ENCODE data around the gene GALNT10. TPM values are rescaled to one million over a fixed set of nuclear protein-coding genes. Genes with fewer than 3 reads are reported as not detected.
"Not testable (repeated sequence)": the region's sequence is repeated elsewhere in the genome, so short reads cannot be mapped to it uniquely, and the experiment has no call there.

Gene GALNT10
- total RNA-seq, 4 donors from 2014 or later: 11.6 to 16.3 (median 14.8) TPM

DNA sequence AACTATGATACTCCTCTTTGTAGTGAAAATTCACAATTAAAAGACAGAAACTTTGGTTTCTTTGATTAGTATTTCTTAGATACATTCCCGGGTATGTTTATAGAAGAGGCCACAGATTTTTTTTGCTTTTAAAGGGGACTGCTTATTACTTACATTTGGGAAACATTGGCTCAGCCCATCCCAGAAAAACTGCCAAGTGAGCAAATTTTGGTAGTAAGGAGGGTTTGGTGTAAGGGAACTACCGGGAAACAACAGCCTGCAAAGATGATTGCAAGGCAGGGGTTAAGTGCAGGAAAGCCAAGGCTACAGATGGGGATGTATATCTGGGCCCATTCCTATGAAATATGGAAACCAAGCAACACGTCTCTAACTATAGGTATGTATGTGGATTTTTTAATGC is 166.4 kb downstream of the GALNT10 start:
- no peaks in the 10 kb centered on the region for H3K27me3 ChIP-seq
- H3K4me3 ChIP-seq: no peak overlapping the region
- H3K27ac ChIP-seq: no peak overlapping the region
- DNase-seq (ENCODE audit: low spot score in 2 of 2): no peak
- WGBS: 84% methylated on average over 3 of the region's 3 CpGs
- no peaks in the 10 kb centered on the region for H3K9me3 ChIP-seq
- no peaks in the 10 kb centered on the region for H3K36me3 ChIP-seq
- H3K4me1 ChIP-seq: peaks cover 3% of the 10 kb centered on the region
- TF ChIP-seq POLR2AphosphoS5 (IDR thresholded peaks at IDR 0.05): no peak
- no peak for TF ChIP-seq EP300 (IDR thresholded peaks at IDR 0.05)
- no peak for TF ChIP-seq CTCF (IDR thresholded peaks at IDR 0.05)

- Histone ChIP-seq H3K9me3 (no peaks in the 10 kb centered on the region), H3K4me3 (no peak overlapping the region), H3K36me3 (no peaks in the 10 kb centered on the region), H3K4me1 (peaks cover 3% of the 10 kb centered on the region), H3K27me3 (no peaks in the 10 kb centered on the region), H3K27ac (no peak overlapping the region)
- 88% methylated on average over 11 of the region's 11 CpGs for WGBS
- no peak for DNase-seq (ENCODE audit: low spot score in 2 of 2)
- TF ChIP-seq CTCF (IDR thresholded peaks at IDR 0.05): no peak
- TF ChIP-seq POLR2AphosphoS5 (IDR thresholded peaks at IDR 0.05): no peak
- no peak for TF ChIP-seq POLR2A (IDR thresholded peaks at IDR 0.05)
- TF ChIP-seq EP300 (IDR thresholded peaks at IDR 0.05): no peak
These were observed 168.1 kb downstream of the GALNT10 start for GRCh38 chr5:154358516-154359220.

GRCh38 chr5:154359221-154359573 is 168.7 kb downstream of the GALNT10 start:
- Histone ChIP-seq H3K27me3 (no peaks in the 10 kb centered on the region), H3K9me3 (no peaks in the 10 kb centered on the region), H3K4me3 (no peak overlapping the region), H3K27ac (no peak overlapping the region), H3K36me3 (no peaks in the 10 kb centered on the region), H3K4me1 (peaks cover 3% of the 10 kb centered on the region)
- DNase-seq (ENCODE audit: low spot score in 2 of 2): no peak
- TF ChIP-seq CTCF (IDR thresholded peaks at IDR 0.05): no peak
- no peak for TF ChIP-seq POLR2AphosphoS5 (IDR thresholded peaks at IDR 0.05)
- TF ChIP-seq POLR2A (IDR thresholded peaks at IDR 0.05): no peak
- no peak for TF ChIP-seq EP300 (IDR thresholded peaks at IDR 0.05)
- 73% methylated on average over 3 of the region's 4 CpGs for WGBS

GRCh38 chr5:154360241-154360640 is 169.7 kb downstream of the GALNT10 start:
- H3K4me3 ChIP-seq; H3K9me3 ChIP-seq; DNase-seq (ENCODE audit: low spot score in 2 of 2); H3K27ac ChIP-seq; H3K4me1 ChIP-seq; H3K36me3 ChIP-seq; H3K27me3 ChIP-seq: not testable (repeated sequence)
- WGBS: 87% methylated on average over 7 of the region's 7 CpGs

- Histone ChIP-seq H3K9me3 (no peaks in the 10 kb centered on the region), H3K36me3 (no peaks in the 10 kb centered on the region), H3K27ac (no peak overlapping the region), H3K27me3 (no peaks in the 10 kb centered on the region), H3K4me3 (no peak overlapping the region), H3K4me1 (peaks cover 15% of the 10 kb centered on the region)
- TF ChIP-seq EP300 (IDR thresholded peaks at IDR 0.05) (no peak), CTCF (IDR thresholded peaks at IDR 0.05) (no peak), POLR2A (IDR thresholded peaks at IDR 0.05) (no peak), POLR2AphosphoS5 (IDR thresholded peaks at IDR 0.05) (no peak)
- DNase-seq (ENCODE audit: low spot score in 2 of 2): no peak
- 93% methylated on average over 4 of the region's 4 CpGs for WGBS
These were observed 172.9 kb downstream of the GALNT10 start for GRCh38 chr5:154363411-154363810.

- Histone ChIP-seq H3K9me3 (no peaks in the 10 kb centered on the region), H3K36me3 (no peaks in the 10 kb centered on the region), H3K4me3 (no peak overlapping the region), H3K4me1 (peaks cover 16% of the 10 kb centered on the region), H3K27ac (no peak overlapping the region), H3K27me3 (no peaks in the 10 kb centered on the region)
- TF ChIP-seq POLR2A (IDR thresholded peaks at IDR 0.05): no peak
- TF ChIP-seq EP300 (IDR thresholded peaks at IDR 0.05): no peak
- TF ChIP-seq POLR2AphosphoS5 (IDR thresholded peaks at IDR 0.05): no peak
- no peak for TF ChIP-seq CTCF (IDR thresholded peaks at IDR 0.05)
- 48% methylated on average over 2 of the region's 2 CpGs for WGBS
- DNase-seq (ENCODE audit: low spot score in 2 of 2): no peak
These were observed 174.2 kb downstream of the GALNT10 start for GRCh38 chr5:154364771-154365170.

All from suprapubic skin (tissue), 4 donors.